OCI-LY7 (cell line): ENCODE results near the gene FGD2.

Source experiments
- EZH2phosphoT487 ChIP-seq: fragments of 200-600 bp; sonication (generic); IDR thresholded peaks from 2 replicates; pipeline ENCODE4 v1.6.1; 2018; ENCODE audit warnings: low read depth, borderline replicate concordance, mild to moderate bottlenecking, mixed run types, antibody characterized with exemption, low read length, moderate library complexity, mixed read lengths
- TF ChIP-seq, protein P1 (sequence below): fragments of 200-600 bp; sonication (generic); conservative IDR thresholded peaks from 2 replicates; pipeline ENCODE4 v1.5.1; 2014; ENCODE audit warnings: mild to moderate bottlenecking, antibody characterized with exemption, low read length, moderate library complexity, mixed read lengths

DNA sequence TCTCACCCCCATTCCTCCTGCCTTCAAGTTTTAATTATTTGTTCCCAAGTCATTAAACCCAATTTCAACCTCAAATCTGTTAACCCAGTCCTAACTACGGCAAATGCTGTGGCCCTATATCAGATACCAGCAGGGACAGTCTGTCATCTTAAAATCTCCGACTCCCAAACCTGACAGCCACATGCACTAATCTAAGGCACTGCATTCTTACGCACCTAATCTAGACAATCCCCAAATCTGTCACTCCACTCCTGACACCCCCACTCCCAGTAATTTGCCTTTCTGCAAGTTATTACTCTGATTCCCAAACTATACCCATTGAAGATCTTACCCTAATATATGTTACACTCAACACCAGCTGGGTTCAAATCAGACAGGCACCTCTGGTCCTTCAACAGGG, 21.9 kb upstream of the FGD2 start:
- TF ChIP-seq, protein P1, sequence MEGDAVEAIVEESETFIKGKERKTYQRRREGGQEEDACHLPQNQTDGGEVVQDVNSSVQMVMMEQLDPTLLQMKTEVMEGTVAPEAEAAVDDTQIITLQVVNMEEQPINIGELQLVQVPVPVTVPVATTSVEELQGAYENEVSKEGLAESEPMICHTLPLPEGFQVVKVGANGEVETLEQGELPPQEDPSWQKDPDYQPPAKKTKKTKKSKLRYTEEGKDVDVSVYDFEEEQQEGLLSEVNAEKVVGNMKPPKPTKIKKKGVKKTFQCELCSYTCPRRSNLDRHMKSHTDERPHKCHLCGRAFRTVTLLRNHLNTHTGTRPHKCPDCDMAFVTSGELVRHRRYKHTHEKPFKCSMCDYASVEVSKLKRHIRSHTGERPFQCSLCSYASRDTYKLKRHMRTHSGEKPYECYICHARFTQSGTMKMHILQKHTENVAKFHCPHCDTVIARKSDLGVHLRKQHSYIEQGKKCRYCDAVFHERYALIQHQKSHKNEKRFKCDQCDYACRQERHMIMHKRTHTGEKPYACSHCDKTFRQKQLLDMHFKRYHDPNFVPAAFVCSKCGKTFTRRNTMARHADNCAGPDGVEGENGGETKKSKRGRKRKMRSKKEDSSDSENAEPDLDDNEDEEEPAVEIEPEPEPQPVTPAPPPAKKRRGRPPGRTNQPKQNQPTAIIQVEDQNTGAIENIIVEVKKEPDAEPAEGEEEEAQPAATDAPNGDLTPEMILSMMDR, result no peak
- no peak for TF ChIP-seq EZH2phosphoT487
